Stimulated activated CD8-positive, alpha-beta memory T cell treated with anti-CD3 and anti-CD28 coated beads, Interleukin-7, amount 100 ng/mL, for 48 hours (primary cell): Measurements from ENCODE around the gene GRIK5.
"Not testable (repeated sequence)": the region's sequence is repeated elsewhere in the genome, so short reads cannot be mapped to it uniquely, and the experiment has no call there.

Source experiments
- DNase-seq, 2 donors: peaks; one replicate each; pipeline ENCODE4 v3.0.0-alpha.2; 2020; ENCODE audit warnings: low read depth in 1 of 2; ENCODE audit errors: extremely low read depth in 1 of 2

The GRIK5 gene, protein sequence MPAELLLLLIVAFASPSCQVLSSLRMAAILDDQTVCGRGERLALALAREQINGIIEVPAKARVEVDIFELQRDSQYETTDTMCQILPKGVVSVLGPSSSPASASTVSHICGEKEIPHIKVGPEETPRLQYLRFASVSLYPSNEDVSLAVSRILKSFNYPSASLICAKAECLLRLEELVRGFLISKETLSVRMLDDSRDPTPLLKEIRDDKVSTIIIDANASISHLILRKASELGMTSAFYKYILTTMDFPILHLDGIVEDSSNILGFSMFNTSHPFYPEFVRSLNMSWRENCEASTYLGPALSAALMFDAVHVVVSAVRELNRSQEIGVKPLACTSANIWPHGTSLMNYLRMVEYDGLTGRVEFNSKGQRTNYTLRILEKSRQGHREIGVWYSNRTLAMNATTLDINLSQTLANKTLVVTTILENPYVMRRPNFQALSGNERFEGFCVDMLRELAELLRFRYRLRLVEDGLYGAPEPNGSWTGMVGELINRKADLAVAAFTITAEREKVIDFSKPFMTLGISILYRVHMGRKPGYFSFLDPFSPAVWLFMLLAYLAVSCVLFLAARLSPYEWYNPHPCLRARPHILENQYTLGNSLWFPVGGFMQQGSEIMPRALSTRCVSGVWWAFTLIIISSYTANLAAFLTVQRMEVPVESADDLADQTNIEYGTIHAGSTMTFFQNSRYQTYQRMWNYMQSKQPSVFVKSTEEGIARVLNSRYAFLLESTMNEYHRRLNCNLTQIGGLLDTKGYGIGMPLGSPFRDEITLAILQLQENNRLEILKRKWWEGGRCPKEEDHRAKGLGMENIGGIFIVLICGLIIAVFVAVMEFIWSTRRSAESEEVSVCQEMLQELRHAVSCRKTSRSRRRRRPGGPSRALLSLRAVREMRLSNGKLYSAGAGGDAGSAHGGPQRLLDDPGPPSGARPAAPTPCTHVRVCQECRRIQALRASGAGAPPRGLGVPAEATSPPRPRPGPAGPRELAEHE

DNA sequence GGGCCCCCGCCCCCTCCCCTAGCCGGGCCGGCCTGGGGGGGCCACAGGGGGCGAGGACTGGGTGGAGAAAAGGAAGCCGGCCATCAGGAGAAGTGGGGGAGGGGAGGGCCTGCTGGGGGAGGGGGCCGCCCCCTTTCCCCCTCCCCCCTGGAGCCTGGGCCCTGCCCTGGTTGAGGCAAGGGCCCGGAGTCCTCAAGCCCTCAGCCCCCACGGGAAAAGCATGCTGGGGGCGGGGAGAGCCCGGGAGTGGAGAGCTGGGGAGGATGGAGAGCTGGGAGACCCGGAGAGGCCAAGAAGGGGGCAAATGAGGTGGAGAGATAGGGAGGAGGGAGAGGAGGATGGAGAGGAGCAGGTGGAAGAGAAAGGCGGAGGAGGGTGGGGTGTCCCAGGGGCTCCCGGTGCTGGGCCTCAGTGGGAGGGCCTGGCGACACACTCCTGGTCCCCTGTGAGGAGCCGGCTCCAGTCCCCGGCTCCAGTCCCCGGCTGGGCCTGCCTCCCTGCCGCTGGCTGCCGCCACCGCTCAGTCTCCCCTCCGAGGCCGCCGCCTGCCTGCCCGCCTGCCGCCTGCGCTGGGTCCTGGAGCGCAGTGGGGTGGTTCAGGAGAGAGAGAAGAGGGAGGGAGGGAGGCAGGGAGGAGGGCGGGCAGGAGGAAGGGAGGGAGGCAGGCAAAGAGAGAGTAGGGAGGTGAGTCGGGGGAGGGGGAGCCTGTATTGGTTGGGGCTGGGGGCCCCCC lies at the start of gene GRIK5:
Gene GRIK5 (minus strand): TSS at position 588 of the 733 bp plus-strand sequence. CDS start 4,436 bp downstream, outside the sequence.
- DNase-seq: no peak

DNA sequence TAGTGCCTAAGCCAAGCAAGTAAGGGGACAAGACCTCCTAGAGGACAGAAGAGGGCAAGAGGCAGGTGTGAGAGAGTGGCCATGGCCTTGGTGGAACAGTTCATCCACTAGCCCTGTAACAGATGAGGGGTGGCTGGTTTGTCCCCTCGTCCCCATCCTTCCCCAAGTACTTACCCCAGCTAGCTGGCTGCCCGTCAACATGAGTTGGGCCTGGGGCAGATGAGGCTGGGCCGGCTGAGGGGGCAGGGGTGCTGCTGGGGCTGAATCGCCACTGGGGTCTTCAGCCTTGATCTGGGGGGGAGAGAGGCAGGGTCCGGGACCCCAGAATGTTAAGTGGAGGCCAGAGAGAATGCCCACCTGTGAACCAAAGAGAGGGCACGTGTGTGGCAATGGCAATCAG lies 47.1 kb upstream of the GRIK5 start:
- no peak for DNase-seq

DNA sequence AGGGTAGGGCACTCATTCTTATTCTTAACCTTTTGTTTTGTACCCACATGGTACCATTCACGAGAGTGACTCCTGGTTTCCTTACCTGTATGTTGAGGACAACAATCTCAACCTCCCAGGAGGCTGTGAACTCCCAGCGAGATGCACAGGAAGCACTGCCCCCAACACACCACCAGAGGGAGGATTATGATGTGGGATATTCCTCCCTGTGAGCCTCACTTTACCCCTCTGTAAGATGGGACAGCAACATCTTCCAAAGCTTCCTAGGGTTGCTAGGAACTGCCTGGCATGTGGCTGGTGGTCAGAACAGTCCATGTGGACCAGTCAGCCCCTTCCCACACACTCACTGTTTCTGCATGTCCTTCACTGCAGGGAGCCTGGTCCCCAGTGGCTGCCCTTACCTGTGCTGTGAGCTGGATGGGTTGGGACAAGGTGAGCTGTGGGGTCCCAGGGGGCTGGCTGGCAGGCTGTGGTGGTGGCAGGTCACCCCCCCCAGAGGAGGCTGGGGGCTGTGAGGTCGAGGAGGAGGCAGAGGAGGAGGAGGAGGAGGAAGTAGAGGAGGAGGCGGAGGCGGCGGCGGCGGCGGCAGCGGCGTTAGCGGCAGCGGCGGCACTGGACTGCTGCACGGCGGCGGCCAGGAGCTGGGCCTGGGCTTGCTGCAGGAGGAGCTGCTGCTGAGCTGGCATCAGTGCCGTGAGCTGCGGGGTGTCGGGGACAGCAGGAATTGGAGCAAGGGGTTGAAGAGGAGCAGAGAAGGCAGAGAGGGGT lies 46.5 kb upstream of the GRIK5 start:
- no peak for DNase-seq

DNA sequence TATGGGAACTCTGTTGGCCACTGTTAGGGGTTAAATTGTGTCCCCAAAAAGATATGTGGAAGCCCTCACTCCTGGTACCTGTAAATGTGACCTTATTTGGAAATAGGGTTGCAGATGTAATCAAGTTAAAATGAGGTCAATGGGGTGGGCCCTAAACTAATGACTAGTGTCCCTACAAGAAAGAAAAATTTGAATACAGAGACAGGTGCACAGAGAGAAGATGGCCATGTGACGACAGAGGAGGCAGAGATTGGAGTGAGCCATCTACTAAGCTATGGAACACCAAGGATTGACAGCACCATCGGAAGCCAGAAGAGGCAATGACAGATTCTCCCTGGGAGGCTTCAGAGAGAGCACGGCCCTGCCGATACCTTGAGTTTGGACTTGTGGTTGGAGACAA lies 45.7 kb upstream of the GRIK5 start:
- no peak for DNase-seq

DNA sequence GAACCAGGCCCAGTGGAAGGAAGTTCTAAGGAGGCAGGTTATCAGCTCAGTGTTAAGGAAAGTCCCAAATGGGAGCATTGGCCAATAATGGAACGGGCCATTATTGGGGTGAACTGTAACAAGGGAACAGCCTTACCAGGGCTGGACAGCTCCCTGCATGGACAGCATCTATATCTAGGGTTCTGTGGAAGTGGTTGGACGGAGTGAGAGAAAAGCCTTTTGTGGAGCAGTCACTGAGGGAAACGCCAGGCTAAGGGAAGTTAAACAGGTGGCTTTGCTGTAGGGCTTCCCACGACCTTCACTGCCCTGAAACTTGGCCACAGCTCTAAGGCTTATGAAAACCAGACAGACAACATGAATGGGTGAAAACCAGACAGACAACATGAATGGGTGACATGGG lies 45.2 kb upstream of the GRIK5 start:
- no peak for DNase-seq

DNA sequence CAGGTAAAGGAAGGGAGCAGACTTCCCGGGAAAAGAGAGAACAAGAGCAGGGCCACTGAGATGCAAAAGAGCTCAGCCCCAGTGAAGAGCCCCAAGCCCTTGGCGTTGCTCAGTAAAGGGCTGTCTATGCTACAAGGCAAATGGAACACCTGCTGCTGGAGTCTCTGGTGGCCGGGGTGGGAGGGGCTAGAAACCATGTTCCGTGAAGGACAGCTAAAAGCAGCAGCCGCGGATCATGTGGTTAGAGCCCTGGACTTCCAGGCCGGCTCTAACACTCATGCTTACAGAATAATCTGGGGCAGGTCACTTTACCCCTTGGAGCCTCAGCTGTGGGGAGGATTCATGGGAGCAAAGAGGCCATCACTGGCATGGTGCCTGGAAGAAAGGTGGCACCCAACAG lies 44.4 kb upstream of the GRIK5 start:
- DNase-seq: no peak

DNA sequence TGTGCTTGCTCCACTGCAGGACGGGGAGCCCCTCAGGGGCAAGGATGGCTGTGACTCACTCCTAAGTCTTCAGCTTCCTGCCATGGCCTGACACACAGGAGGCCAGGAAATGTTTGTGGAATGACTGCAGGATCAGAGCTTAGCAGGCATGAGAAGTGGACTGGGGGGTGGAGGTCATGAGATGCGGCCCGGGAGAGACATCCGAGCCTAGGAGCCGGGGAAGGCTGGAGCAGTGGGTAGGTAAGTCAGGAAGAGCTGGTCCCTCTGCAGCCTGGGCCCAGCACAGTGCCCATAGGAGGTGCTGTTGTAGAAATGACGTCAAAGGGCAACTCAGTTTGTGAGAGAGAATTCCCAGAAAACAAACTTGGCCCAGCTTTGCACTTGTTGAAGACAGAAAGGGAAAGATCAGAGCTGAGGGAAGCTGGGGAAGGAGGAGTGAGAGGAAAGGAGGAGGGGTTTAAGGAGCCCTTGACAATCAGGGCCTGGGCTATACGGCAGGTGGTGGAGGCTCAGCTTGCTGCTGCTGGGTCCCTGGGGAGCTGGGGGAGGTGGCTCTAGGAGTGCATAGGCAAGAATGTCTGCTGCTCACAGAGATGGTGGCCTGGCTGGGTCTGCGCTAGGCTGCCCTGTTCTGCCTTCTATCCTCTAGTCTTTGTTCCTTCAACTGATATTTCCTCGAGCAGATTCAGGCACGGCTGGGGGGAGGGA lies 43.8 kb upstream of the GRIK5 start:
- DNase-seq: no peak

DNA sequence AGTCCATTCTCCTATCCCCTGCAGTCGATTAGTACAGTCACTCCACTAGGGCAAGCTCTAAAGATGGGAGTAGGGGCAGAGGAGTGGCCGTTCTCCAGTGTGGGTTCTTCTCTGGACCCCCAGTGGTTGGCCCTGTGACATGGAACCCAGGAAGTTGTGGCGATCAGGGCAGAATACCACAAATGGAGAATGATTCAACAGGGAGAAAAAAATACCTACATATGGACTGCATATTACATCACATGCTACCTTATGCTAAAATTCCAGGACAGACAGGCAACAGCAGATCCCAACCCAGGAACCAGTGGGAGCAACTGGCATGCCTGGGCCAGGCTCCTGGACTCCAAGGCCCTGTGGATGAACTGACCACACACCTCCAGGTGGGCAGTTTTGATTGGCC lies 41.8 kb upstream of the GRIK5 start:
- DNase-seq: no peak

DNA sequence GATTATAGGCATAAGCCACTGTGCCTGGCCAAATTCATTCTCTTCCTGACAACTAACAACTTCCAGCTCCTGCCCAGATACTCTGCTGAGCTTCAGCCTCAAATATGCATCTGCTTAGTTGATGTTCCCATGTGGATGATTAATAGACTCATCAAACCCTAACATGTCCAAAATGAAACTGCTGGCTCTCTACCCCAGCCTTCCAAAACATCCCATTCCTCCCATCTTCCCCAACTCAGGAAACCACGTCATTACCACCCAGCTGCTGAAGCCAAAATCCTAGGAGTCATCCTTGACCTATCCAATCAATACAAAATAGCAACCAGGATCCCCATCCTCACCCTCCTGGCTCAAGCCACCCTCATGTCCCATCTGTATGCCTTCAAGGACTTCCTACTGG lies 41.4 kb upstream of the GRIK5 start:
- DNase-seq: no peak

DNA sequence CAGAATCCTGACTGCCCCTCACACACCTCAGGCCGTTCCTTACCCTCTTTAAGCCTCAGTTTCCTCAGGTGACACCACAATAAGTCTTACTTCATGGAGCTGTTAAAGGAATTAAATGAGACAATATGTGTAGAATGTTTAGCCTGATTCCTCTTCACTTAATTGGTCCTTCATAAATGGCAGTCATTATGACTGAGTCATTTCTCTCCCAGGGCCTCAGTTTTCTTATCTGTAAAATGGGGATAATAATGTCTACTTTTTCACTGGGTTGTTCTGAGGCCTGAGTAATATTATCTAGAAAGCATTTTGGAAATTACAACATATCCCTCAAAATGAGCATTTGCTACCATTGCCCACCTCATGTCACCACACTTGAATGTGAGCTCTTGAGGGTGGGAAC lies 40.7 kb upstream of the GRIK5 start:
- DNase-seq: no peak

DNA sequence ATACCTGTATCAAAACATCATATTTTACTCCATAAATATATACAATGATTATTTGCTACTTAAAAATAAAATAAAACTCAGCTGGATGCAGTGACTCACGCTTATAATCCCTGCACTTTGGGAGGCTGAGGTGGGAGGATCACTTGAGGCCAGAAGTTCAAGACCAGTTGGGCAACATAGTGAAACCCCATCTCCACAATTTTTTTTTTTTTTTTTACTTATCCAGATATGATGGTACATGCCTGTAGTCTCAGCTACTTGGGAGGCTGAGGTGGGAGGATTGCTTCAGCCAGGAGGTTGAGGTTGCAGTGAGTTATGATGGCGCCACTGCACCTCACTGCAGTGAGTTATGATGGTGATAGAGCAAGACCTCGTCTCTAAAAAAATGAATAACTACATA lies 39.9 kb upstream of the GRIK5 start:
- DNase-seq: no peak

DNA sequence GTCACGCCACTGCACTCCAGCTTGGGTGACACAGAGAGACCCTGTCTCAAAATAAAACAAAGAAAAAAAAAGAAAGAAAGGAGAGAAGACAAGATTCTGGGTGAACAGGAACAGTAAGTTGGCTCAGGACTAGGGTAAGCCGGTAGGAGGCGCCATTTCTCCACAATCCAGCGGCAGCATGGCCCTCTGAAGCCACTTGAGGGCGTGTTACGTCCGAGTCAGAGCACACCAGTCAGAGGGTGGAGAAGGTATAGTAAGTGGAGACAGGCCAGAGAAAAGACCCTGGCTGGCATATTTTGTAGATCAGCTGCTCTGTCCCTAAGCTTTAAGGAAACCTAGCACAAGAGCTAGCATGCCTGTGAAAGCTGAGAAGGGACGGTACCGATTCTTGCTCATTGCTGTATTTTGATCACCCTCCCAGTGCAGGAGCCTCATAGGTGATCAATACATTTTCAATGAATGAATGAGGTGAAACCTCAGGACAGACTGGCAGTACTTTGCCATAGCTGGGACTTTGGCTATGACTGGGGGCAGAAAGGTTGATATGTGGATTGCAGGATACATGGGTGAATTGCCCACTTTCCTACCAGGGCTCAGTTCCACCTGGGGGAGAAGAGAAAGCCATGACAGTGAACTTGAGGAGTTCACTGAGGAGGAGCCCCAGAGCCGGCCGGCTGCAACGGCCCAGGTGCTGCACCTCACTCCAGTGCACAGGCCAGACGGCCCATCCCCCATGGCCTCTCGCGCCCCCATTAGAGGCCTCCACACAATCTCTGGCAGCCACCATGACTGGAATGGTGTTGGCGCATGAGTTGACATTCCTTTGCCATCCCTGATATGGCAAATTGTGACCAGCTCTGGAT lies 38.8 kb upstream of the GRIK5 start:
- peak; percentile 71 to 74 for DNase-seq

DNA sequence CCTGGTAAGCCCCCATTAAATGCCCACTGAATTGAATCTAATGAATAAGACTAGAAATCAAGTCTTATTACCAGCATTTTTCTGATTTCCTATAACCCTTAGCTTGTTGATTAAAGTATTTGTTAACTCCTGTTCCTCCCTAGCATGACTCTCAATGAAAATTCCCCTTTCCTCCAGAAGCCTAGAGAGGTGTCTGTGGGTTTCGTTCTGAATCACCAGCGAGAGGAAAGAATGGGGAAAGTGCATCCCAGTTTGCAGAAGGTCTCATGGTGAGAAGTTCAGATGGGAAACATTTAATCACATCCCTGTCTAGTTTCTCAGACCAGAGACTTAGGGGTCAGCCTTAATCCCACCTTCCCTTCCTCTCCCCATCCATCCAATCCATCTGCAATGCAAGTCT lies 35.4 kb upstream of the GRIK5 start:
- DNase-seq: no peak

DNA sequence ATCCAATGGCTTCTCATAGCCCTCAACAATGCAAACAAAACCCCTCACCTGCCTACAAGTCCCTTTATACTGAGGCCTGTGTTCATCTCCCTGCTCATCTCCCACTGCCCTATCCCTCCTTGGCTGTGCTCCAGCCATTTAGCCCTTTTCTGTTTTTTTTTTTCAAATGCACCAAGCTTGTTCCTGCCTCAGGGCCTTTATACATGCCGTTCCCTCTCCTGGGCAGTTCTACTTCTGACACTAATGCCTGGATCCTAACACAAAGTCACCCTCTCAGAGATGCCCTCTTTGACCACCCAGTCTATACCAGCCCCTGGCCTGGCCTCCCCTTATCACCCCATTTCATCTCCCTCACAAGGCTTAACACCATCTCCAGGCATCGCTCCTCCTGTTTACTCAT lies 32.9 kb upstream of the GRIK5 start:
- no peak for DNase-seq

DNA sequence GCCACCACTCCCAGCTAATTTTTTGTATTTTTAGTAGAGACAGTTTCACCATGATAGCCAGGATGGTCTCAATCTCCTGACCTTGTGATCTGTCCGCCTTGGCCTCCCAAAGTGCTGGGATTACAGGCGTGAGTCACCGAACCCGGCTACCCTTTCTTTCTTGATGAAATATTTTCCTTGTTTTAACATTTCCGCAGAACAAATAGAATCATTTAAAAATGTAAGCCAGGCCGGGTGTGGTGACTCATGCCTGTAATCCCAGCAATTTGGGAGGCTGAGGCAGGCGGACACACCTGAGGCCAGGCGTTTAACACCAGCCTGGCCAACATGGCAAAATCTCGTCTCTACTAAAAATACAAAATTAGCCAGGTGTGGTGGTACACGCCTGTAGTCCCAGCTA lies 30.2 kb upstream of the GRIK5 start:
- not testable (repeated sequence) for DNase-seq

DNA sequence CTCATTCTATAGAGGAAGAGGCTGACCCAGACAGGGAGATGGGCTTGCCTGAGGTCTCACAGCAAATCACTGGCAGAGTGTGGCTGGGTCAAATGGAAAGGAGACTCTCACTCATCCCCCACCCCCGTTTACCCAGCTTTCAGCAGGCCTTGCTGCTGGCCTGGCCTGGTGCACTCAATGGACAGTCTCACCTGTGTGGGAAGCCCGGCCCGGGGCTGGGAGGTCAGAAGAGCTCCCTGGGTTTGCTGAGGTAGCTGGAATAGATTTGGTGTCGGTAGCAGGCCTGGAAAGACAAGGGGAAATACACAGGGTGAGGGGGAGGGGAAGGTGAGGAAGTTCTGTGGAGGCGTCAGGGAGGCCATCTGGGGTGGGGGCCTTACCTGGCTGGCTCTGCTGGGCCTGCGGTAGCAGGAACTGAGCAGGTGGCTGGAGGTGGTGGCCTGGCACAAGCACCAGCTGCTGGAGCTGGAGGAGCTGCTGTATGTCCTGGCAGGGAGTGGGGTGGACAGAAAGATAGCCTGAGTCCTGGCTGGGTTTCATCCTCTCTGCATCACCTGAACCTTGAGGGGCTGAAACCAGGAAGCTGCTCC lies 29.4 kb upstream of the GRIK5 start:
- no peak for DNase-seq

DNA sequence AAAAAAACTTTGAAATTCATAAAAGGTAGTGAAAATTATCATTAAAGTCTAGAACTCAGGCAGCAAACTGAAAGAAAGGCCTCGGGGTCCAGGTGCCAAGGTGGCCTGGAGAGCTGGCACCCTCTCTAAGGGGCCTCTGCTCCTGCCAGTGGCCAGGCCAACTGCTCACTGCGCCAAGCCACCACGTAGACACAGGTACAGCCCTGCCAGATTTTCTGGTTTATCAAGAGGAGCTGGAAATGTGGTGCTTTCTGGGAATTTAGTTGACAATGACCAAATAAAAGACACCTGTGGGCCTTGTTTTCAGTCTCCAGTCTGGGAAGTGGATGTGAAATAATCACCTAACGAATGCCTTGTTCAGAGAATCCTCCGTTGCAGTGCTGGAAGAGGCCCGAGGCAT lies 28.8 kb upstream of the GRIK5 start:
- no peak for DNase-seq

DNA sequence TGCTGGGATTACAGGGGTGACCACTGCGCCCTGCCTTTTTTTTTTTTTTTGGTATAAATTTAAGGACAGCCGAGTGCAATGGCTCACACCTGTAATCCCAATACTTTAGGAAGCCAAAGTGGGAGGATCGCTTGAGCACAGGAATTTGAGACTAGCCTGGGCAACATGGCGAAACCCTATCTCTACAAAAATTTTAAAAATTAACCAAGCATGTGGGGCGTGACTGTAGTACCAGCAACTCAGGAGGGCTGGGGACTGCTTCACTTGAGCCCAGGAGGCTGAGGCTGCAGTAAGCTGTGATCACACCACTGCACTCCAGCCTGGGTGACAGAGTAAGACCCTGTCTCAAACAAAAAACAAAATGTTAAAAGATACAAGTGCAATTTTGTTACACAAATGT lies 27.5 kb upstream of the GRIK5 start:
- no peak for DNase-seq
